ENCODE data around the gene TCERG1L. TPM values are rescaled to one million over a fixed set of nuclear protein-coding genes. Genes with fewer than 3 reads are reported as not detected.

The TCERG1L gene
- polyA plus RNA-seq, 1 donor from 2014 or later = 0.53 TPM

DNA sequence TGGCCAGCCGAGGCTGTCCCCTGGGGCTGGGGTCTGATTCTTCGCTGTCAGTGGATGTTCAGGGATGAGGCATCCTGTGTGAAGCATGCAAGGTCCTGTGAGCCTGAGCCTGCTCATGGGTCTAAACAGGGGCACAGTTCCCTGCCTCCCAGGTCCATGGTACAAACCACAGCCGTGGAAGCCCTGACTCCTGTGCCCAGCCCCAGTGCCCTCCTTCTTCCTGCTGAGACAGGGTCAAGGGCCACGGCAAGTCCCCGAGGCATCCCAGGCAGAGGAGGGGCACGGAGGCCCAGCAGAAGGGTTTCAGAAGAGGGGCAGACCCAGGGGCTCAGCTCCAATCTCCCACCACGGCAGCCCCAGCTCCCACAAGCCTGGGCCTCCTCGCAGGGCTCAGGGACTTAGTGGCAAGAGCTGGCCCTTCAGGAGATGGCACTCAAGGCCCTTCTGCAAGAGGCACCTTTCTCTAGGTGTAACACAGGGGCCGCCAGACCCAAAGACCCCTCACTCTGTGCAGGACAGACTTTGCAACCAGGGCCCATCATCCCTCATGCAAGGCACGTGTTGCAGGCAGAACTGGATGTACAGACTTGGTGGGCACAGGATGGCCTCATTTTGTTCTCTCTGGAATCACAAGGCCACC lies 248.8 kb downstream of the TCERG1L start:
- Histone ChIP-seq H3F3A (ENCODE audit: insufficient read depth, low read length, poor library complexity, severe bottlenecking) (no peaks in the 10 kb centered on the region), H3K27ac (ENCODE audit: low read length) (no peak overlapping the region)

DNA sequence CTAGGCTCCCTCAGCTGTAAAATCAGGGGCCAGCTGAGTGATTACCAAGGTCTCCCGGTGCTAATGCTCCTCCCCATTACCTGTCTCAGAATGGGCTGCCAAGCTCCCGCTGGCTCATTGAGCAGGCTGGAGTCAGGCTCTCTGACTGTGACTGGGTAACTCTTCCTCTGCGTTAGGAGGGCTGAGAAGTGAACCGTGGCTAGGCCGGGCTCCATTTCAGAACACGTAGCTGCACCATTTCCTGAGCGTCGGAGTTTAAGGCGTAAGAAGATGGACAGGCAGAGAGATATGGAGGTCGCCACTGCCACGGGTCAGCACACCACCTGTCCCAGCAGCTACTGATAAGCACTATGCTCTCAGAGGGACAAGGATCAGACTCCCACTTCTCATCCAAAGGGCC lies 250.3 kb downstream of the TCERG1L start:
- H3F3A ChIP-seq (ENCODE audit: insufficient read depth, low read length, poor library complexity, severe bottlenecking) = no peaks in the 10 kb centered on the region
- H3K4me3 ChIP-seq (ENCODE audit: low read length) = no peak overlapping the region
- H3K79me2 ChIP-seq (replicated peaks; ENCODE audit: insufficient read depth, low read length) = no peaks in the 10 kb centered on the region
- H3K27me3 ChIP-seq (ENCODE audit: insufficient read depth, low read depth, low read length) = no peaks in the 10 kb centered on the region
- H3K4me2 ChIP-seq (ENCODE audit: low read length) = no peak overlapping the region
- TF ChIP-seq, protein P1, sequence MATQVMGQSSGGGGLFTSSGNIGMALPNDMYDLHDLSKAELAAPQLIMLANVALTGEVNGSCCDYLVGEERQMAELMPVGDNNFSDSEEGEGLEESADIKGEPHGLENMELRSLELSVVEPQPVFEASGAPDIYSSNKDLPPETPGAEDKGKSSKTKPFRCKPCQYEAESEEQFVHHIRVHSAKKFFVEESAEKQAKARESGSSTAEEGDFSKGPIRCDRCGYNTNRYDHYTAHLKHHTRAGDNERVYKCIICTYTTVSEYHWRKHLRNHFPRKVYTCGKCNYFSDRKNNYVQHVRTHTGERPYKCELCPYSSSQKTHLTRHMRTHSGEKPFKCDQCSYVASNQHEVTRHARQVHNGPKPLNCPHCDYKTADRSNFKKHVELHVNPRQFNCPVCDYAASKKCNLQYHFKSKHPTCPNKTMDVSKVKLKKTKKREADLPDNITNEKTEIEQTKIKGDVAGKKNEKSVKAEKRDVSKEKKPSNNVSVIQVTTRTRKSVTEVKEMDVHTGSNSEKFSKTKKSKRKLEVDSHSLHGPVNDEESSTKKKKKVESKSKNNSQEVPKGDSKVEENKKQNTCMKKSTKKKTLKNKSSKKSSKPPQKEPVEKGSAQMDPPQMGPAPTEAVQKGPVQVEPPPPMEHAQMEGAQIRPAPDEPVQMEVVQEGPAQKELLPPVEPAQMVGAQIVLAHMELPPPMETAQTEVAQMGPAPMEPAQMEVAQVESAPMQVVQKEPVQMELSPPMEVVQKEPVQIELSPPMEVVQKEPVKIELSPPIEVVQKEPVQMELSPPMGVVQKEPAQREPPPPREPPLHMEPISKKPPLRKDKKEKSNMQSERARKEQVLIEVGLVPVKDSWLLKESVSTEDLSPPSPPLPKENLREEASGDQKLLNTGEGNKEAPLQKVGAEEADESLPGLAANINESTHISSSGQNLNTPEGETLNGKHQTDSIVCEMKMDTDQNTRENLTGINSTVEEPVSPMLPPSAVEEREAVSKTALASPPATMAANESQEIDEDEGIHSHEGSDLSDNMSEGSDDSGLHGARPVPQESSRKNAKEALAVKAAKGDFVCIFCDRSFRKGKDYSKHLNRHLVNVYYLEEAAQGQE (IDR thresholded peaks at IDR 0.05; ENCODE audit: borderline replicate concordance) = no peak
- TF ChIP-seq EZH2 (IDR thresholded peaks at IDR 0.05; ENCODE audit: borderline replicate concordance, insufficient read depth, low read length, poor library complexity, severe bottlenecking) = no peak
- TF ChIP-seq EP300 (conservative IDR thresholded peaks at IDR 0.05; ENCODE audit: poor library complexity, severe bottlenecking) = no peak
- no peak for TF ChIP-seq POLR2AphosphoS5 (IDR thresholded peaks at IDR 0.05)
- no peak for TF ChIP-seq SMC3 (conservative IDR thresholded peaks at IDR 0.05; ENCODE audit: poor library complexity)
- no peak for TF ChIP-seq TAF1 (IDR thresholded peaks at IDR 0.05; ENCODE audit: low read depth)
- no peak for TF ChIP-seq RAD21 (conservative IDR thresholded peaks at IDR 0.05)
- TF ChIP-seq, protein P2, sequence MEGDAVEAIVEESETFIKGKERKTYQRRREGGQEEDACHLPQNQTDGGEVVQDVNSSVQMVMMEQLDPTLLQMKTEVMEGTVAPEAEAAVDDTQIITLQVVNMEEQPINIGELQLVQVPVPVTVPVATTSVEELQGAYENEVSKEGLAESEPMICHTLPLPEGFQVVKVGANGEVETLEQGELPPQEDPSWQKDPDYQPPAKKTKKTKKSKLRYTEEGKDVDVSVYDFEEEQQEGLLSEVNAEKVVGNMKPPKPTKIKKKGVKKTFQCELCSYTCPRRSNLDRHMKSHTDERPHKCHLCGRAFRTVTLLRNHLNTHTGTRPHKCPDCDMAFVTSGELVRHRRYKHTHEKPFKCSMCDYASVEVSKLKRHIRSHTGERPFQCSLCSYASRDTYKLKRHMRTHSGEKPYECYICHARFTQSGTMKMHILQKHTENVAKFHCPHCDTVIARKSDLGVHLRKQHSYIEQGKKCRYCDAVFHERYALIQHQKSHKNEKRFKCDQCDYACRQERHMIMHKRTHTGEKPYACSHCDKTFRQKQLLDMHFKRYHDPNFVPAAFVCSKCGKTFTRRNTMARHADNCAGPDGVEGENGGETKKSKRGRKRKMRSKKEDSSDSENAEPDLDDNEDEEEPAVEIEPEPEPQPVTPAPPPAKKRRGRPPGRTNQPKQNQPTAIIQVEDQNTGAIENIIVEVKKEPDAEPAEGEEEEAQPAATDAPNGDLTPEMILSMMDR (IDR thresholded peaks at IDR 0.05; ENCODE audit: poor library complexity, severe bottlenecking) = no peak
- no peak for TF ChIP-seq MXI1 (conservative IDR thresholded peaks at IDR 0.05; ENCODE audit: poor library complexity, severe bottlenecking)
- H3K36me3 ChIP-seq (ENCODE audit: insufficient read depth, low read length) = no peaks in the 10 kb centered on the region
- no peak overlapping the region for H3K27ac ChIP-seq (ENCODE audit: low read length)
- no peaks in the 10 kb centered on the region for H4K20me1 ChIP-seq (ENCODE audit: insufficient read depth)
- H3K9me3 ChIP-seq (ENCODE audit: low read length) = no peaks in the 10 kb centered on the region
- H2AFZ ChIP-seq (ENCODE audit: low read depth, low read length) = no peak overlapping the region
- H3K9ac ChIP-seq (ENCODE audit: low read length) = no peak overlapping the region
- no peaks in the 10 kb centered on the region for H3K9me2 ChIP-seq (ENCODE audit: insufficient read depth, low read length)

More for the DNA sequence above, 248.8 kb downstream of the TCERG1L start:
- Histone ChIP-seq H3K36me3 (ENCODE audit: insufficient read depth, low read length) (no peaks in the 10 kb centered on the region), H2AFZ (ENCODE audit: low read depth, low read length) (no peak overlapping the region), H3K79me2 (replicated peaks; ENCODE audit: insufficient read depth, low read length) (no peaks in the 10 kb centered on the region), H3K9ac (ENCODE audit: low read length) (no peak overlapping the region), H3K27me3 (ENCODE audit: insufficient read depth, low read depth, low read length) (no peaks in the 10 kb centered on the region), H3K4me2 (ENCODE audit: low read length) (no peak overlapping the region), H4K20me1 (ENCODE audit: insufficient read depth) (no peaks in the 10 kb centered on the region), H3K9me2 (ENCODE audit: insufficient read depth, low read length) (no peaks in the 10 kb centered on the region), H3K9me3 (ENCODE audit: low read length) (no peaks in the 10 kb centered on the region), H3K4me3 (ENCODE audit: low read length) (no peak overlapping the region)
- TF ChIP-seq EZH2 (IDR thresholded peaks at IDR 0.05; ENCODE audit: borderline replicate concordance, insufficient read depth, low read length, poor library complexity, severe bottlenecking) = no peak
- TF ChIP-seq EP300 (conservative IDR thresholded peaks at IDR 0.05; ENCODE audit: poor library complexity, severe bottlenecking) = no peak
- TF ChIP-seq MXI1 (conservative IDR thresholded peaks at IDR 0.05; ENCODE audit: poor library complexity, severe bottlenecking) = no peak
- TF ChIP-seq SMC3 (conservative IDR thresholded peaks at IDR 0.05; ENCODE audit: poor library complexity) = no peak
- TF ChIP-seq TAF1 (IDR thresholded peaks at IDR 0.05; ENCODE audit: low read depth) = no peak
- no peak for TF ChIP-seq POLR2AphosphoS5 (IDR thresholded peaks at IDR 0.05)
- TF ChIP-seq, protein P1 (IDR thresholded peaks at IDR 0.05; ENCODE audit: borderline replicate concordance) = no peak
- TF ChIP-seq, protein P2 (IDR thresholded peaks at IDR 0.05; ENCODE audit: poor library complexity, severe bottlenecking) = no peak
- no peak for TF ChIP-seq RAD21 (conservative IDR thresholded peaks at IDR 0.05)
